B cell (primary cell): ENCODE results near the gene PIPOX. TPM values are rescaled to one million over a fixed set of nuclear protein-coding genes. Genes with fewer than 3 reads are reported as not detected.

Experiments used
- ATAC-seq: fragments of 200-7000 bp; cut with Tn5 transposase; one replicate; pipeline ENCODE4 v1.10.0; 2021; ENCODE audit warnings: low read depth, mild to moderate bottlenecking, moderate number of reproducible peaks, moderate library complexity
- CTCF ChIA-PET: fragments of 350-600 bp; sonication (Branson Sonifier 250); formaldehyde crosslinking; loops from one replicate; lab custom pipeline; 2021; ENCODE audit warnings: antibody characterized with exemption, inconsistent platforms; lab: Charles Lee
- POLR2A ChIA-PET: fragments of 350-600 bp; sonication (Branson Sonifier 250); formaldehyde crosslinking; loops from one replicate; lab custom pipeline; 2021; ENCODE audit warnings: antibody characterized with exemption; lab: Charles Lee
- DNase-seq: peaks from one replicate; pipeline ENCODE4 v3.0.0; 2013
- H2AFZ ChIP-seq: 2 replicates; pipeline ENCODE4 v1.6.1; 2012; ENCODE audit warnings: mild to moderate bottlenecking, low read depth, low read length; ENCODE audit not compliant: insufficient read depth, poor library complexity, severe bottlenecking
- H3K27ac ChIP-seq, 2 donors: 1 replicate in 1 of 2; 2 replicates in 1 of 2; pipeline ENCODE4 v1.5.1; 2012 to 2013; ENCODE audit warnings: low read length in 2 of 2, mild to moderate bottlenecking in 2 of 2, moderate library complexity in 1 of 2
- H3K27me3 ChIP-seq, 4 experiments: fragments of 200-600 bp in 1 of 4; sonication (generic) in 1 of 4; replicated peaks in 1 of 4; 1 replicate in 2 of 4; 2 replicates in 2 of 4; pipeline versions ENCODE4 v1.6.1 to v1.7.0; 2013 to 2016; ENCODE audit warnings: low read length in 3 of 4, mild to moderate bottlenecking in 2 of 4, mixed read lengths in 1 of 4, moderate library complexity in 1 of 4; ENCODE audit not compliant: insufficient read depth in 4 of 4, control insufficient read depth in 3 of 4; ENCODE audit errors: control extremely low read depth in 1 of 4
- H3K36me3 ChIP-seq, 2 experiments: replicated peaks in 1 of 2; 1 replicate in 1 of 2; 2 replicates in 1 of 2; pipeline versions ENCODE4 v1.6.1 to v1.7.1; 2013; ENCODE audit warnings: low read length in 1 of 2; ENCODE audit not compliant: insufficient read depth in 2 of 2, control insufficient read depth in 1 of 2; ENCODE audit errors: control extremely low read depth in 1 of 2, extremely low read depth in 1 of 2
- H3K4me1 ChIP-seq, 2 donors: fragments of 200-600 bp in 1 of 2; sonication (generic) in 1 of 2; 1 replicate in 1 of 2; 2 replicates in 1 of 2; pipeline versions ENCODE4 v1.5.1 to v1.6.1; 2013 to 2017; ENCODE audit warnings: low read length in 2 of 2; ENCODE audit not compliant: control insufficient read depth in 2 of 2, insufficient read depth in 2 of 2
- H3K4me2 ChIP-seq: replicated peaks from 2 replicates; pipeline ENCODE3; 2012; ENCODE audit warnings: mild to moderate bottlenecking, low read depth, low read length; ENCODE audit not compliant: poor library complexity, severe bottlenecking
- H3K4me3 ChIP-seq, 5 experiments: fragments of 200-600 bp in 1 of 5; sonication (generic) in 1 of 5; 1 replicate in 3 of 5; 2 replicates in 2 of 5; pipeline versions ENCODE4 v1.5.1 to v1.7.0; 2011 to 2016; ENCODE audit warnings: low read length in 4 of 5, mild to moderate bottlenecking in 4 of 5, low read depth in 2 of 5, control low read depth in 1 of 5, moderate library complexity in 1 of 5; ENCODE audit not compliant: insufficient read depth in 1 of 5; ENCODE audit errors: control extremely low read depth in 1 of 5, extremely low read depth in 1 of 5
- H3K79me2 ChIP-seq: fragments of 200-600 bp; sonication (generic); one replicate; pipeline ENCODE4 v1.6.0; 2016; ENCODE audit warnings: low read length; ENCODE audit not compliant: control insufficient read depth, insufficient read depth
- H3K9ac ChIP-seq: fragments of 200-600 bp; sonication (generic); 2 replicates; pipeline ENCODE4 v1.6.1; 2017; ENCODE audit warnings: mild to moderate bottlenecking, low read length, moderate library complexity
- H3K9me3 ChIP-seq, 3 donors: one replicate each; pipeline versions ENCODE4 v1.6.1 to v1.7.1; 2013; ENCODE audit warnings: low read length in 2 of 3; ENCODE audit not compliant: control insufficient read depth in 2 of 3, insufficient read depth in 1 of 3; ENCODE audit errors: control extremely low read depth in 1 of 3
- H4K20me1 ChIP-seq: 2 replicates; pipeline ENCODE4 v1.6.0; 2012; ENCODE audit warnings: mild to moderate bottlenecking, low read length; ENCODE audit not compliant: insufficient read depth, control insufficient read depth, poor library complexity, severe bottlenecking
- H3K27ac Mint-ChIP-seq: one replicate; pipeline ENCODE4 v1.8.0; 2021; ENCODE audit warnings: mixed read lengths
- H3K27me3 Mint-ChIP-seq: one replicate; pipeline ENCODE4 v1.8.0; 2021; ENCODE audit warnings: mixed read lengths
- H3K4me1 Mint-ChIP-seq: one replicate; pipeline ENCODE4 v1.8.0; 2021; ENCODE audit warnings: mixed read lengths
- H3K4me3 Mint-ChIP-seq: one replicate; pipeline ENCODE4 v1.8.0; 2021; ENCODE audit warnings: mixed read lengths
- H3K9me3 Mint-ChIP-seq: one replicate; pipeline ENCODE4 v1.8.0; 2022; ENCODE audit warnings: mixed read lengths; ENCODE audit not compliant: insufficient read depth
- CTCF ChIP-seq: fragments of 200-600 bp; IDR thresholded peaks from one replicate; pipeline ENCODE4 v1.8.0; 2022; ENCODE audit warnings: antibody characterized with exemption, mild to moderate bottlenecking
- EZH2 ChIP-seq: IDR thresholded peaks from 2 replicates; pipeline ENCODE4 v1.6.1; 2012; ENCODE audit warnings: borderline replicate concordance, low read depth, mild to moderate bottlenecking, moderate library complexity, low read length; ENCODE audit not compliant: insufficient read depth, poor library complexity, severe bottlenecking
- WGBS: methylation state at CpG from one replicate; pipeline ENCODE4 v1.1.5; 2013; ENCODE audit warnings: missing lambda C conversion rate; ENCODE audit not compliant: insufficient coverage; 5-methylcytosine and 5-hydroxymethylcytosine counted together
- intact Hi-C: fragments of 100-400 bp; cut with micrococcal nuclease; formaldehyde crosslinking; loops from one replicate; pipeline ENCODE4 v1.10.0; 2022
- polyA plus RNA-seq: library from polyadenylated mRNA; depleted of rRNA; stranded (reverse); fragments of >200 nt; gene quantifications from 2 replicates; pipeline ENCODE4 v1.2.3, GENCODE V29; 2012
- total RNA-seq, 2 donors: library from RNA; stranded (reverse); fragments of 120-200 nt in 1 of 2; gene quantifications; 1 replicate in 1 of 2; 2 replicates in 1 of 2; pipeline versions ENCODE4 v1.2.3 to v1.2.4, GENCODE V29; 2013 to 2022

The PIPOX gene
- total and polyA plus RNA-seq, 2 donors (not counting 1 experiment from before 2014, with no cell fraction given) = 0.95 to 15.0 TPM

DNA sequence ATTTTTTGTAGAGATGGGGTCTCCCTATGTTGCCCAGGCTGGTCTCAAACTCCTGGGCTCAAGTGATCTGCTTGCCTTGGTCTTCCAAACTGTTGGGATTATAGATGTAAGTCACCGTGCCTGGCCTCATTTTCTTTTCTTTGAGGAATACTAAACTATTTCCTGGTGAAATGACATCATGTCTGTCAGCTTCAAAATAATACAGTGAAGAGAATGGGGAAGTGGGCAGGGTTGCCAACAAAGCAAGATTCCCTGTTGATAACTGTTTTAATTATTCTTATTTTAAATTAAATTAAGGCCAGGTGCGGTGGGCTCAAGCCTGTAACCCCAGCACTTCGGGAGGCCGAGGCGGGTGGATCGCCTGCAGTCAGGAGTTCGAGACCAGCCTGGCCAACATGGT lies 21.1 kb downstream of the PIPOX start:
- CTCF ChIA-PET = no interaction called here
- TF ChIP-seq CTCF (no peak), EZH2 (no peak)
- H3K9ac ChIP-seq = no peak overlapping the region
- no peaks in the 10 kb centered on the region for H3K79me2 ChIP-seq
- no peaks in the 10 kb centered on the region for H3K27me3 Mint-ChIP-seq
- POLR2A ChIA-PET = no interaction called here
- no peaks in the 10 kb centered on the region for H4K20me1 ChIP-seq
- no peaks in the 10 kb centered on the region for H3K36me3 ChIP-seq
- DNase-seq (no peak), ATAC-seq (no peak)
- no peaks in the 10 kb centered on the region for H3K4me1 ChIP-seq
- H3K9me3 ChIP-seq = no peaks in the 10 kb centered on the region
- no peaks in the 10 kb centered on the region for H3K9me3 Mint-ChIP-seq
- 93% methylated on average over 3 of the region's 7 CpGs for WGBS
- no peak overlapping the region for H3K4me2 ChIP-seq
- no peak overlapping the region for H3K4me3 ChIP-seq
- H3K27ac ChIP-seq = no peak overlapping the region
- H2AFZ ChIP-seq = no peak overlapping the region
- intact Hi-C loops = no loop called here
- no peak overlapping the region for H3K4me3 Mint-ChIP-seq
- H3K27ac Mint-ChIP-seq = no peak overlapping the region
- H3K27me3 ChIP-seq = no peaks in the 10 kb centered on the region
- no peaks in the 10 kb centered on the region for H3K4me1 Mint-ChIP-seq

GRCh38 chr17:29066047-29066446 lies 23.1 kb downstream of the PIPOX start:
- Histone ChIP-seq H3K79me2 (no peaks in the 10 kb centered on the region), H3K9me3 (no peaks in the 10 kb centered on the region), H3K27ac (no peak overlapping the region), H3K4me1 (no peaks in the 10 kb centered on the region), H3K36me3 (no peaks in the 10 kb centered on the region), H4K20me1 (no peaks in the 10 kb centered on the region), H3K4me2 (no peak overlapping the region), H2AFZ (no peak overlapping the region), H3K9ac (no peak overlapping the region), H3K27me3 (no peaks in the 10 kb centered on the region), H3K4me3 (no peak overlapping the region)
- CTCF ChIA-PET = no interaction called here
- no peak for DNase-seq
- Mint-ChIP-seq H3K4me1 (no peaks in the 10 kb centered on the region), H3K4me3 (no peak overlapping the region), H3K27ac (no peak overlapping the region), H3K27me3 (no peaks in the 10 kb centered on the region), H3K9me3 (no peaks in the 10 kb centered on the region)
- ATAC-seq = no peak
- 100% methylated on average over 4 of the region's 7 CpGs for WGBS
- POLR2A ChIA-PET = no interaction called here
- TF ChIP-seq CTCF = no peak
- no peak for TF ChIP-seq EZH2
- intact Hi-C loops = no loop called here
